HCT116 (cell line): Measurements from ENCODE around the gene ARNT2. TPM values are rescaled to one million over a fixed set of nuclear protein-coding genes. Genes with fewer than 3 reads are reported as not detected.

Experiments
- ATAC-seq: fragments of 200-7000 bp; cut with Tn5 transposase; 2 replicates; pipeline ENCODE4 v1.9.1; 2020; ENCODE audit warnings: mild to moderate bottlenecking, moderate library complexity
- BruUV-seq: library from RNA; stranded (reverse); fragments of 400-500 nt; replicated peaks from 2 replicates; lab custom pipeline; 2021; lab: Mats Ljungman, UMichigan
- CTCF ChIA-PET: fragments of 300-600 bp; sonication (Branson Sonifier 250); formaldehyde crosslinking; loops from one replicate; lab custom pipeline; 2021; ENCODE audit warnings: antibody characterized with exemption; lab: Charles Lee
- POLR2A ChIA-PET: fragments of 300-600, 350-600 bp; sonication (Branson Sonifier 250); formaldehyde crosslinking; loops from one replicate; lab custom pipeline; 2021; ENCODE audit warnings: antibody characterized with exemption; lab: Charles Lee
- RAD21 ChIA-PET, 2 experiments: fragments of 300-600 bp; sonication (Branson Sonifier 250); formaldehyde crosslinking; loops; one replicate each; lab custom pipeline; 2023; ENCODE audit warnings: low total read pairs in 2 of 2; ENCODE audit not compliant: uncharacterized antibody in 2 of 2, unreplicated experiment in 2 of 2, low non-redundant PET in 1 of 2; lab: Charles Lee
- DNase-seq: peaks from one replicate; pipeline ENCODE4 v3.0.0-alpha.2; 2010; ENCODE audit warnings: low read depth, low spot score
- H2AFZ ChIP-seq: fragments of 200-600 bp; shearing (Covaris generic), sonication (generic); 2 replicates; pipeline ENCODE4 v1.6.1; 2017; ENCODE audit warnings: low read depth, mixed run types, mixed read lengths, antibody characterized with exemption, low read length; ENCODE audit not compliant: poor library complexity, severe bottlenecking
- H3K27ac ChIP-seq: 2 replicates; pipeline ENCODE4 v1.5.1; 2012; ENCODE audit warnings: low read depth, low read length
- H3K27me3 ChIP-seq: fragments of 200-600 bp; sonication (generic); 2 replicates; pipeline ENCODE4 v1.6.1; 2016; ENCODE audit warnings: mixed run types, low read length, mixed read lengths; ENCODE audit not compliant: insufficient read depth
- H3K36me3 ChIP-seq, 2 experiments: fragments of 200-500 bp in 1 of 2; fragments of 200-600 bp in 1 of 2; sonication (Bioruptor generic) in 1 of 2; sonication (generic) in 1 of 2; 2 replicates each; pipeline versions ENCODE4 v1.5.1 to v1.6.1; 2014 to 2016; ENCODE audit warnings: low read length in 2 of 2, inconsistent platforms in 1 of 2, mixed read lengths in 1 of 2, mixed run types in 1 of 2; ENCODE audit not compliant: insufficient read depth in 2 of 2, control insufficient read depth in 1 of 2
- H3K4me1 ChIP-seq, 2 experiments: fragments of 200-600 bp in 1 of 2; sonication (generic) in 1 of 2; 2 replicates each; pipeline versions ENCODE4 v1.5.1 to v1.6.1; 2012 to 2017; ENCODE audit warnings: low read length in 2 of 2, inconsistent platforms in 1 of 2, mild to moderate bottlenecking in 1 of 2, mixed read lengths in 1 of 2, mixed run types in 1 of 2, moderate library complexity in 1 of 2; ENCODE audit not compliant: insufficient read depth in 2 of 2, control insufficient read depth in 1 of 2
- H3K4me2 ChIP-seq: fragments of 200-600 bp; sonication (generic); 2 replicates; pipeline ENCODE4 v1.6.1; 2017; ENCODE audit warnings: mixed run types, low read length, mixed read lengths
- H3K4me3 ChIP-seq, 2 experiments: fragments of 200-600 bp in 1 of 2; sonication (generic) in 1 of 2; replicated peaks in 1 of 2; 2 replicates each; pipeline ENCODE4 v1.5.1; 2011 to 2016; ENCODE audit warnings: low read length in 2 of 2, control low read depth in 1 of 2, low read depth in 1 of 2, mild to moderate bottlenecking in 1 of 2, mixed read lengths in 1 of 2, mixed run types in 1 of 2
- H3K79me2 ChIP-seq: fragments of 200-600 bp; sonication (generic); 2 replicates; pipeline ENCODE4 v1.6.1; 2017; ENCODE audit warnings: mild to moderate bottlenecking, mixed run types, low read length, moderate library complexity, mixed read lengths; ENCODE audit not compliant: insufficient read depth
- H3K9ac ChIP-seq: fragments of 200-600 bp; sonication (generic); 2 replicates; pipeline ENCODE4 v1.6.1; 2016; ENCODE audit warnings: low read length, mixed read lengths
- H3K9me2 ChIP-seq: fragments of 200-600 bp; sonication (generic), shearing (Covaris generic); 2 replicates; pipeline ENCODE4 v1.6.1; 2017; ENCODE audit warnings: mixed run types, mild to moderate bottlenecking, moderate library complexity; ENCODE audit not compliant: insufficient read depth
- H3K9me3 ChIP-seq, 2 experiments: fragments of 200-500 bp in 1 of 2; fragments of 200-600 bp in 1 of 2; sonication (Bioruptor generic) in 1 of 2; sonication (generic) in 1 of 2; 2 replicates each; pipeline ENCODE4 v1.6.1; 2014 to 2017; ENCODE audit warnings: low read length in 2 of 2, mixed read lengths in 2 of 2, inconsistent platforms in 1 of 2, low read depth in 1 of 2, mild to moderate bottlenecking in 1 of 2, mixed run types in 1 of 2, moderate library complexity in 1 of 2; ENCODE audit not compliant: control insufficient read depth in 1 of 2, insufficient read depth in 1 of 2
- H4K20me1 ChIP-seq: fragments of 200-600 bp; sonication (generic), shearing (Covaris generic); 2 replicates; pipeline ENCODE4 v1.6.1; 2017; ENCODE audit warnings: mixed run types, mild to moderate bottlenecking, moderate library complexity; ENCODE audit not compliant: insufficient read depth
- CBX3 ChIP-seq: IDR thresholded peaks from 2 replicates; pipeline ENCODE4 v1.6.1; 2012; ENCODE audit warnings: low read depth
- CEBPB ChIP-seq: IDR thresholded peaks from 2 replicates; pipeline ENCODE4 v1.6.1; 2012; ENCODE audit warnings: low read depth
- EGR1 ChIP-seq: IDR thresholded peaks from 2 replicates; pipeline ENCODE4 v1.6.1; 2012; ENCODE audit warnings: low read depth
- ELF1 ChIP-seq: IDR thresholded peaks from 2 replicates; pipeline ENCODE4 v1.6.1; 2012; ENCODE audit warnings: low read depth, borderline replicate concordance
- EZH2 ChIP-seq: fragments of 200-600 bp; sonication (generic); IDR thresholded peaks from 2 replicates; pipeline ENCODE4 v1.6.1; 2017; ENCODE audit warnings: antibody characterized with exemption, mixed run types
- EZH2phosphoT487 ChIP-seq: fragments of 200-600 bp; IDR thresholded peaks from 2 replicates; pipeline ENCODE4 v1.6.1; 2018; ENCODE audit warnings: antibody characterized with exemption, borderline replicate concordance
- FOSL1 ChIP-seq: IDR thresholded peaks from 2 replicates; pipeline ENCODE4 v1.6.1; 2012; ENCODE audit warnings: low read depth
- JUND ChIP-seq: IDR thresholded peaks from 2 replicates; pipeline ENCODE4 v1.6.1; 2012
- POLR2A ChIP-seq: IDR thresholded peaks from 2 replicates; pipeline ENCODE4 v1.7.0; 2011; ENCODE audit warnings: borderline replicate concordance; ENCODE audit not compliant: insufficient read depth, insufficient read length; ENCODE audit errors: extremely low read depth
- POLR2AphosphoS5 ChIP-seq: IDR thresholded peaks from 2 replicates; pipeline ENCODE4 v1.6.1; 2011; ENCODE audit warnings: mild to moderate bottlenecking, low read depth, low read length, moderate library complexity
- SIN3A ChIP-seq: IDR thresholded peaks from 2 replicates; pipeline ENCODE4 v1.6.1; 2012; ENCODE audit warnings: low read depth
- SRF ChIP-seq: IDR thresholded peaks from 2 replicates; pipeline ENCODE4 v1.6.1; 2012; ENCODE audit warnings: low read depth
- TCF7L2 ChIP-seq: IDR thresholded peaks from 2 replicates; pipeline ENCODE4 v1.7.0; 2011; ENCODE audit warnings: borderline replicate concordance, inconsistent platforms; ENCODE audit not compliant: insufficient read depth, insufficient read length; ENCODE audit errors: extremely low read depth
- ZFX ChIP-seq: fragments of 450-650 bp; IDR thresholded peaks from 2 replicates; pipeline ENCODE4 v1.6.1; 2017
- ZNF274 ChIP-seq: fragments of 200-500 bp; sonication (Bioruptor generic); IDR thresholded peaks from 2 replicates; pipeline ENCODE4 v1.6.1; 2014; ENCODE audit warnings: mild to moderate bottlenecking, low read depth, low read length, inconsistent platforms
- intact Hi-C: fragments of 100-400 bp; cut with micrococcal nuclease; formaldehyde crosslinking; loops from 2 replicates; pipeline ENCODE4 v1.10.0; 2022
- total RNA-seq: library from RNA; stranded (reverse); gene quantifications from one replicate; pipeline ENCODE4 v1.2.1, GENCODE V29; 2021; ENCODE audit not compliant: unreplicated experiment
- TF ChIP-seq, protein P1 (sequence below): IDR thresholded peaks from 2 replicates; pipeline ENCODE4 v1.6.1; 2012; ENCODE audit warnings: low read depth
- TF ChIP-seq, protein P2 (sequence below): IDR thresholded peaks from 2 replicates; pipeline ENCODE4 v1.6.1; 2012

Gene ARNT2
- total RNA-seq, 1 experiment from 2014 or later: 3.0 TPM

DNA sequence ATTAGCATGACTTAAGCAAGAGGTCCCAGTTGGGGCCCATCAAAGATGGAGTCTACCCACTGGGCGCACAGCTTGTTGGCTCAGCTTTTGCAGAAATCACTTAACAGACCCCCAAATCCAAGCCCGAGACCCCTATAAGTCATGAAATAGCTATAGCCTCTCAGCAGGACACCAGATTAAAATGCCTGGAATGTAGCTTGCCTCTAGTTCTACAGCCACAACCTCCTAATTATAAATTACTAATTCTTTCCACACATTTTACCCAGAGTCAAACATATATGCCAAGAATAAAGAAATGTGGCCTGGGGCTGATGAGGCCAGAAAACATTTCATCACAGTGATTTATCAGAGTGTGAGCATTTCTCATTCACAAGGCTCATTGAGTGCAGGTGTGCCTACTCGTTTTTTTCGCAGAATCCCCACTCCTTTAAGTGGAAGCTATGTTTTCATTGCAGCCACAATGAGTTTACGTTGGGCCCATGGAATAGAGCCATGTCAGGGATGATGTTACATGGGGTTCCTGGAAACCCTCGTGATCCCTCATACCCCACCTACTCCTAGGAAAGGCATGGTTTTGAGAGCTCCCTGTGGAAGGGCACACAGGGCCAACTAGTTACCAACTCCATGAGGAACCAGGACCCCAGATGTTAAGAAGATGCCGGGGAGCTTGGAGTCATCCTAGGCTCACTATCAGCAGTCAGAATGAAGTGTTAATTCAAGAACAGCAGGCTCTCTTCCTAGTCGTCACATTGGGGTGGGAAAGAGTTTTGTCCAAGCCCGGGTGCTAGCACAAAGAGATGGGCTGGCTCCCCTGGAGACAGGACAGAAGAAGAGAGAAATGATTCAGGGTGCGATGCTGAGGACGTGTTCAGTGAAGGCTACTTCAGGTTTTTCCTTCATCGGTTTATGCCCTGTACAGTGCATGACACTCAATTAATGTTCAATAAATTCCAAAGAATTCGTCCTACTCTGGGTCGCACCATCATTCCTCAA is 200.7 kb downstream of the ARNT2 start:
- ChIA-PET POLR2A (no interaction called here), RAD21 (no interaction called here), CTCF (no interaction called here)
- Histone ChIP-seq H3K79me2 (no peaks in the 10 kb centered on the region), H3K4me3 (no peak overlapping the region), H4K20me1 (no peaks in the 10 kb centered on the region), H3K9ac (no peak overlapping the region), H2AFZ (no peak overlapping the region), H3K27me3 (no peaks in the 10 kb centered on the region), H3K27ac (no peak overlapping the region), H3K9me3 (no peaks in the 10 kb centered on the region), H3K4me2 (no peak overlapping the region), H3K4me1 (no peaks in the 10 kb centered on the region), H3K36me3 (no peaks in the 10 kb centered on the region), H3K9me2 (no peaks in the 10 kb centered on the region)
- ATAC-seq (no peak), DNase-seq (no peak)
- intact Hi-C loops: no loop called here
- BruUV-seq: no TSS peak
- no peak for TF ChIP-seq FOSL1
- TF ChIP-seq ZNF274: no peak
- TF ChIP-seq CEBPB: no peak
- no peak for TF ChIP-seq JUND
- no peak for TF ChIP-seq ELF1
- TF ChIP-seq, protein P1, sequence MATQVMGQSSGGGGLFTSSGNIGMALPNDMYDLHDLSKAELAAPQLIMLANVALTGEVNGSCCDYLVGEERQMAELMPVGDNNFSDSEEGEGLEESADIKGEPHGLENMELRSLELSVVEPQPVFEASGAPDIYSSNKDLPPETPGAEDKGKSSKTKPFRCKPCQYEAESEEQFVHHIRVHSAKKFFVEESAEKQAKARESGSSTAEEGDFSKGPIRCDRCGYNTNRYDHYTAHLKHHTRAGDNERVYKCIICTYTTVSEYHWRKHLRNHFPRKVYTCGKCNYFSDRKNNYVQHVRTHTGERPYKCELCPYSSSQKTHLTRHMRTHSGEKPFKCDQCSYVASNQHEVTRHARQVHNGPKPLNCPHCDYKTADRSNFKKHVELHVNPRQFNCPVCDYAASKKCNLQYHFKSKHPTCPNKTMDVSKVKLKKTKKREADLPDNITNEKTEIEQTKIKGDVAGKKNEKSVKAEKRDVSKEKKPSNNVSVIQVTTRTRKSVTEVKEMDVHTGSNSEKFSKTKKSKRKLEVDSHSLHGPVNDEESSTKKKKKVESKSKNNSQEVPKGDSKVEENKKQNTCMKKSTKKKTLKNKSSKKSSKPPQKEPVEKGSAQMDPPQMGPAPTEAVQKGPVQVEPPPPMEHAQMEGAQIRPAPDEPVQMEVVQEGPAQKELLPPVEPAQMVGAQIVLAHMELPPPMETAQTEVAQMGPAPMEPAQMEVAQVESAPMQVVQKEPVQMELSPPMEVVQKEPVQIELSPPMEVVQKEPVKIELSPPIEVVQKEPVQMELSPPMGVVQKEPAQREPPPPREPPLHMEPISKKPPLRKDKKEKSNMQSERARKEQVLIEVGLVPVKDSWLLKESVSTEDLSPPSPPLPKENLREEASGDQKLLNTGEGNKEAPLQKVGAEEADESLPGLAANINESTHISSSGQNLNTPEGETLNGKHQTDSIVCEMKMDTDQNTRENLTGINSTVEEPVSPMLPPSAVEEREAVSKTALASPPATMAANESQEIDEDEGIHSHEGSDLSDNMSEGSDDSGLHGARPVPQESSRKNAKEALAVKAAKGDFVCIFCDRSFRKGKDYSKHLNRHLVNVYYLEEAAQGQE: no peak
- TF ChIP-seq EZH2phosphoT487: no peak
- no peak for TF ChIP-seq POLR2A
- no peak for TF ChIP-seq EGR1
- no peak for TF ChIP-seq CBX3
- TF ChIP-seq EZH2: no peak
- TF ChIP-seq SIN3A: no peak
- no peak for TF ChIP-seq ZFX
- TF ChIP-seq TCF7L2: no peak
- TF ChIP-seq, protein P2, sequence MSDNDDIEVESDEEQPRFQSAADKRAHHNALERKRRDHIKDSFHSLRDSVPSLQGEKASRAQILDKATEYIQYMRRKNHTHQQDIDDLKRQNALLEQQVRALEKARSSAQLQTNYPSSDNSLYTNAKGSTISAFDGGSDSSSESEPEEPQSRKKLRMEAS: no peak
- no peak for TF ChIP-seq POLR2AphosphoS5
- no peak for TF ChIP-seq SRF
